HCT116 (cell line): ENCODE data around the gene FGFRL1. TPM values are rescaled to one million over a fixed set of nuclear protein-coding genes. Genes with fewer than 3 reads are reported as not detected.

Experiments
- ATAC-seq: fragments of 200-7000 bp; cut with Tn5 transposase; 2 replicates; pipeline ENCODE4 v1.9.1; 2020; ENCODE audit warnings: mild to moderate bottlenecking, moderate library complexity
- BruUV-seq: library from RNA; stranded (reverse); fragments of 400-500 nt; replicated peaks from 2 replicates; lab custom pipeline; 2021; lab: Mats Ljungman, UMichigan
- CTCF ChIA-PET: fragments of 300-600 bp; sonication (Branson Sonifier 250); formaldehyde crosslinking; loops from one replicate; lab custom pipeline; 2021; ENCODE audit warnings: antibody characterized with exemption; lab: Charles Lee
- POLR2A ChIA-PET: fragments of 300-600, 350-600 bp; sonication (Branson Sonifier 250); formaldehyde crosslinking; loops from one replicate; lab custom pipeline; 2021; ENCODE audit warnings: antibody characterized with exemption; lab: Charles Lee
- RAD21 ChIA-PET, 2 experiments: fragments of 300-600 bp; sonication (Branson Sonifier 250); formaldehyde crosslinking; loops; one replicate each; lab custom pipeline; 2023; ENCODE audit warnings: low total read pairs in 2 of 2; ENCODE audit not compliant: uncharacterized antibody in 2 of 2, unreplicated experiment in 2 of 2, low non-redundant PET in 1 of 2; lab: Charles Lee
- DNase-seq: peaks from one replicate; pipeline ENCODE4 v3.0.0-alpha.2; 2010; ENCODE audit warnings: low read depth, low spot score
- H2AFZ ChIP-seq: fragments of 200-600 bp; shearing (Covaris generic), sonication (generic); 2 replicates; pipeline ENCODE4 v1.6.1; 2017; ENCODE audit warnings: low read depth, mixed run types, mixed read lengths, antibody characterized with exemption, low read length; ENCODE audit not compliant: poor library complexity, severe bottlenecking
- H3K27ac ChIP-seq: 2 replicates; pipeline ENCODE4 v1.5.1; 2012; ENCODE audit warnings: low read depth, low read length
- H3K27me3 ChIP-seq: fragments of 200-600 bp; sonication (generic); 2 replicates; pipeline ENCODE4 v1.6.1; 2016; ENCODE audit warnings: mixed run types, low read length, mixed read lengths; ENCODE audit not compliant: insufficient read depth
- H3K36me3 ChIP-seq, 2 experiments: fragments of 200-500 bp in 1 of 2; fragments of 200-600 bp in 1 of 2; sonication (Bioruptor generic) in 1 of 2; sonication (generic) in 1 of 2; 2 replicates each; pipeline versions ENCODE4 v1.5.1 to v1.6.1; 2014 to 2016; ENCODE audit warnings: low read length in 2 of 2, inconsistent platforms in 1 of 2, mixed read lengths in 1 of 2, mixed run types in 1 of 2; ENCODE audit not compliant: insufficient read depth in 2 of 2, control insufficient read depth in 1 of 2
- H3K4me1 ChIP-seq, 2 experiments: fragments of 200-600 bp in 1 of 2; sonication (generic) in 1 of 2; 2 replicates each; pipeline versions ENCODE4 v1.5.1 to v1.6.1; 2012 to 2017; ENCODE audit warnings: low read length in 2 of 2, inconsistent platforms in 1 of 2, mild to moderate bottlenecking in 1 of 2, mixed read lengths in 1 of 2, mixed run types in 1 of 2, moderate library complexity in 1 of 2; ENCODE audit not compliant: insufficient read depth in 2 of 2, control insufficient read depth in 1 of 2
- H3K4me2 ChIP-seq: fragments of 200-600 bp; sonication (generic); 2 replicates; pipeline ENCODE4 v1.6.1; 2017; ENCODE audit warnings: mixed run types, low read length, mixed read lengths
- H3K4me3 ChIP-seq, 2 experiments: fragments of 200-600 bp in 1 of 2; sonication (generic) in 1 of 2; replicated peaks in 1 of 2; 2 replicates each; pipeline ENCODE4 v1.5.1; 2011 to 2016; ENCODE audit warnings: low read length in 2 of 2, control low read depth in 1 of 2, low read depth in 1 of 2, mild to moderate bottlenecking in 1 of 2, mixed read lengths in 1 of 2, mixed run types in 1 of 2
- H3K79me2 ChIP-seq: fragments of 200-600 bp; sonication (generic); 2 replicates; pipeline ENCODE4 v1.6.1; 2017; ENCODE audit warnings: mild to moderate bottlenecking, mixed run types, low read length, moderate library complexity, mixed read lengths; ENCODE audit not compliant: insufficient read depth
- H3K9ac ChIP-seq: fragments of 200-600 bp; sonication (generic); 2 replicates; pipeline ENCODE4 v1.6.1; 2016; ENCODE audit warnings: low read length, mixed read lengths
- H3K9me2 ChIP-seq: fragments of 200-600 bp; sonication (generic), shearing (Covaris generic); 2 replicates; pipeline ENCODE4 v1.6.1; 2017; ENCODE audit warnings: mixed run types, mild to moderate bottlenecking, moderate library complexity; ENCODE audit not compliant: insufficient read depth
- H3K9me3 ChIP-seq, 2 experiments: fragments of 200-500 bp in 1 of 2; fragments of 200-600 bp in 1 of 2; sonication (Bioruptor generic) in 1 of 2; sonication (generic) in 1 of 2; 2 replicates each; pipeline ENCODE4 v1.6.1; 2014 to 2017; ENCODE audit warnings: low read length in 2 of 2, mixed read lengths in 2 of 2, inconsistent platforms in 1 of 2, low read depth in 1 of 2, mild to moderate bottlenecking in 1 of 2, mixed run types in 1 of 2, moderate library complexity in 1 of 2; ENCODE audit not compliant: control insufficient read depth in 1 of 2, insufficient read depth in 1 of 2
- H4K20me1 ChIP-seq: fragments of 200-600 bp; sonication (generic), shearing (Covaris generic); 2 replicates; pipeline ENCODE4 v1.6.1; 2017; ENCODE audit warnings: mixed run types, mild to moderate bottlenecking, moderate library complexity; ENCODE audit not compliant: insufficient read depth
- ATF3 ChIP-seq: IDR thresholded peaks from 2 replicates; pipeline ENCODE4 v1.6.1; 2012
- CBX3 ChIP-seq: IDR thresholded peaks from 2 replicates; pipeline ENCODE4 v1.6.1; 2012; ENCODE audit warnings: low read depth
- CEBPB ChIP-seq: IDR thresholded peaks from 2 replicates; pipeline ENCODE4 v1.6.1; 2012; ENCODE audit warnings: low read depth
- EGR1 ChIP-seq: IDR thresholded peaks from 2 replicates; pipeline ENCODE4 v1.6.1; 2012; ENCODE audit warnings: low read depth
- ELF1 ChIP-seq: IDR thresholded peaks from 2 replicates; pipeline ENCODE4 v1.6.1; 2012; ENCODE audit warnings: low read depth, borderline replicate concordance
- EZH2 ChIP-seq: fragments of 200-600 bp; sonication (generic); IDR thresholded peaks from 2 replicates; pipeline ENCODE4 v1.6.1; 2017; ENCODE audit warnings: antibody characterized with exemption, mixed run types
- EZH2phosphoT487 ChIP-seq: fragments of 200-600 bp; IDR thresholded peaks from 2 replicates; pipeline ENCODE4 v1.6.1; 2018; ENCODE audit warnings: antibody characterized with exemption, borderline replicate concordance
- FOSL1 ChIP-seq: IDR thresholded peaks from 2 replicates; pipeline ENCODE4 v1.6.1; 2012; ENCODE audit warnings: low read depth
- POLR2A ChIP-seq: IDR thresholded peaks from 2 replicates; pipeline ENCODE4 v1.7.0; 2011; ENCODE audit warnings: borderline replicate concordance; ENCODE audit not compliant: insufficient read depth, insufficient read length; ENCODE audit errors: extremely low read depth
- POLR2AphosphoS5 ChIP-seq: IDR thresholded peaks from 2 replicates; pipeline ENCODE4 v1.6.1; 2011; ENCODE audit warnings: mild to moderate bottlenecking, low read depth, low read length, moderate library complexity
- RAD21 ChIP-seq: IDR thresholded peaks from 2 replicates; pipeline ENCODE4 v1.6.1; 2012; ENCODE audit warnings: low read depth, mild to moderate bottlenecking
- SIN3A ChIP-seq: IDR thresholded peaks from 2 replicates; pipeline ENCODE4 v1.6.1; 2012; ENCODE audit warnings: low read depth
- SP1 ChIP-seq: IDR thresholded peaks from 2 replicates; pipeline ENCODE4 v1.6.1; 2012; ENCODE audit warnings: low read depth
- SRF ChIP-seq: IDR thresholded peaks from 2 replicates; pipeline ENCODE4 v1.6.1; 2012; ENCODE audit warnings: low read depth
- YY1 ChIP-seq: IDR thresholded peaks from 2 replicates; pipeline ENCODE4 v1.6.1; 2011; ENCODE audit warnings: low read length, low read depth, moderate library complexity, mild to moderate bottlenecking; ENCODE audit not compliant: insufficient replicate concordance; ENCODE audit errors: extremely low read depth
- ZFX ChIP-seq: fragments of 450-650 bp; IDR thresholded peaks from 2 replicates; pipeline ENCODE4 v1.6.1; 2017
- ZNF274 ChIP-seq: fragments of 200-500 bp; sonication (Bioruptor generic); IDR thresholded peaks from 2 replicates; pipeline ENCODE4 v1.6.1; 2014; ENCODE audit warnings: mild to moderate bottlenecking, low read depth, low read length, inconsistent platforms
- intact Hi-C: fragments of 100-400 bp; cut with micrococcal nuclease; formaldehyde crosslinking; loops from 2 replicates; pipeline ENCODE4 v1.10.0; 2022
- total RNA-seq: library from RNA; stranded (reverse); gene quantifications from one replicate; pipeline ENCODE4 v1.2.1, GENCODE V29; 2021; ENCODE audit not compliant: unreplicated experiment
- TF ChIP-seq, protein P1 (sequence below), 3 experiments: fragments of 200-600 bp in 1 of 3; sonication (generic) in 1 of 3; IDR thresholded peaks in 2 of 3; conservative IDR thresholded peaks in 1 of 3; 2 replicates each; pipeline ENCODE4 v1.5.1; 2012 to 2017; ENCODE audit warnings: low read depth in 2 of 3, low read length in 2 of 3, antibody characterized with exemption in 1 of 3, borderline replicate concordance in 1 of 3, control low read depth in 1 of 3, mild to moderate bottlenecking in 1 of 3, mixed read lengths in 1 of 3, mixed run types in 1 of 3, moderate library complexity in 1 of 3; ENCODE audit not compliant: insufficient read depth in 1 of 3
- TF ChIP-seq, protein P2 (sequence below): IDR thresholded peaks from 2 replicates; pipeline ENCODE4 v1.6.1; 2012; ENCODE audit warnings: low read depth
- TF ChIP-seq, protein P3 (sequence below): IDR thresholded peaks from 2 replicates; pipeline ENCODE4 v1.6.1; 2012

Gene FGFRL1
- total RNA-seq, 1 experiment from 2014 or later: 91.1 TPM

DNA sequence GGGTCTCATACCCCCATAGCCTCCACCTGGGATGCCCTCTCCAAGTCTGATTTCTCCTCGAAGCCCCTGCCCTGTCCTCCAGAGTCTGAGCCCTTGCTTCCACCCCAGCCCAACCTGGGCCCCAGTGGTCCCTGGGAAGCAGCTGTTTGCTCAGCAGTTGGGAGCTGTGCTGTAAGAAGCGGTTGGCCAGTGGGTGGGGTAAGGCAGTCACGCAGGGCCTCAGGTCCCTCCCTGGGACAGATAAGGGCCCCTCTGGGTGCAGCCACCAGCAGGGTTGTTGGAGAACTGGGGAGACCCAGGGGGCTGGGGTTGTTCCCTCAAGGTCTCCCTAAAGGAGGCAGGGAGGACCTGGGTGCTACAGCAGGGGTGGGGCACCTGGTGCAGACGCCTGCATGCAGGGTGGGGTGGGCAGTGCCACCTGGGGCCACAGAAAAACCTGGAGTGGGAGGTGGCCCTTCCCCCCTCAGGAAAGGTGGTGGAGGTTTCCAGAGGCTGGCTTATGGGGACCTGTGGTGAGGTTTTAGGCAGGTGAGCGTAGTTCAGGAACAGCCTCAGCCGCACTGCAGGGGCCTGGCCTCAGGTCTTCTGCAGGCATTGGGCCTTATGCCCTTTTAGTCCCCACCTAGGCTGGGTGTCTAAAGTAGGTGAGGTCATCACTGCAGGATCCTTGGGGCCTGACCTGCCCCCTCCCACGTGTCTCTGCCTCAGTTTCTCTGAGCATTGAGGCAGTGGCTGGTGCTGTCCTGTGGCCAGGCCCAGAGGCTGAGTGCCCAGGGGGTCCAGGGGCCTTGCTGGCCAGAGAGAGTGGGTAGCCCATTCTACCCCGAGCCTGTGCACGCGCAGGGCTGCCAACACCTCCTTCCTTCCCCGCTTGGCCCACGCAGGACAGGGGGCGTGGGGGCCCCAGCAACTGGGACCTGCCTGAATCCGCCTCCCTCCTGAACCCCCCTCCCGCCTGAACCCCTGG, 15.1 kb upstream of the FGFRL1 start (continued):
- TF ChIP-seq CBX3 (no peak), YY1 (no peak), FOSL1 (no peak), RAD21 (no peak), ELF1 (no peak), CEBPB (no peak), SIN3A (no peak), ZNF274 (no peak)
- TF ChIP-seq, protein P1, sequence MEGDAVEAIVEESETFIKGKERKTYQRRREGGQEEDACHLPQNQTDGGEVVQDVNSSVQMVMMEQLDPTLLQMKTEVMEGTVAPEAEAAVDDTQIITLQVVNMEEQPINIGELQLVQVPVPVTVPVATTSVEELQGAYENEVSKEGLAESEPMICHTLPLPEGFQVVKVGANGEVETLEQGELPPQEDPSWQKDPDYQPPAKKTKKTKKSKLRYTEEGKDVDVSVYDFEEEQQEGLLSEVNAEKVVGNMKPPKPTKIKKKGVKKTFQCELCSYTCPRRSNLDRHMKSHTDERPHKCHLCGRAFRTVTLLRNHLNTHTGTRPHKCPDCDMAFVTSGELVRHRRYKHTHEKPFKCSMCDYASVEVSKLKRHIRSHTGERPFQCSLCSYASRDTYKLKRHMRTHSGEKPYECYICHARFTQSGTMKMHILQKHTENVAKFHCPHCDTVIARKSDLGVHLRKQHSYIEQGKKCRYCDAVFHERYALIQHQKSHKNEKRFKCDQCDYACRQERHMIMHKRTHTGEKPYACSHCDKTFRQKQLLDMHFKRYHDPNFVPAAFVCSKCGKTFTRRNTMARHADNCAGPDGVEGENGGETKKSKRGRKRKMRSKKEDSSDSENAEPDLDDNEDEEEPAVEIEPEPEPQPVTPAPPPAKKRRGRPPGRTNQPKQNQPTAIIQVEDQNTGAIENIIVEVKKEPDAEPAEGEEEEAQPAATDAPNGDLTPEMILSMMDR (IDR thresholded peaks at IDR 0.05 in 2 of 3, conservative IDR thresholded peaks at IDR 0.05 in 1 of 3; ENCODE audit: borderline replicate concordance in 1 of 3, insufficient read depth in 1 of 3, low read depth in 2 of 3, low read length in 2 of 3): no peak

DNA sequence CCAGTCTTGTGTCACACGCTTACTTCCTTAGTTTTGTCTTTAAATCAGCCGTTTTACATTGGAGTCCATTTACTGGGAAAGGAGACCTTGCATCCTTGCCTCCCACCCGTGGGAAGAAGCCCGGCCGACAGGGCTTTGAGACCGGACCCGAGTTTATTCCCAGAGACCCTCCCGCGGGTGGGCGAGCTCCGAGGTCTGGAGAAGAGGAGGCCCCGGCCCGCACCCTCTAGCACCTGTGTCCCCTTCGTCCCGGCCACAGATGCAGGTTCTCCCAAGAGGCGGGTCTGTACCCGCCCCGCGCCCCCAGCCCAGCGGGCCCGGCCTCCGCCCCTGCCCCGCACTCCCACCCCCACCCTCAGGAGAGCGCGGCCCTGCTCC, 14.4 kb upstream of the FGFRL1 start:
- H3K36me3 ChIP-seq: no peaks in the 10 kb centered on the region
- DNase-seq (no peak), ATAC-seq (no peak)
- no peaks in the 10 kb centered on the region for H3K27me3 ChIP-seq
- CTCF ChIA-PET: no interaction called here
- H3K9ac ChIP-seq: no peak overlapping the region
- no peaks in the 10 kb centered on the region for H4K20me1 ChIP-seq
- POLR2A ChIA-PET: no interaction called here
- H3K4me2 ChIP-seq: no peak overlapping the region
- TF ChIP-seq CBX3: no peak
- TF ChIP-seq, protein P2, sequence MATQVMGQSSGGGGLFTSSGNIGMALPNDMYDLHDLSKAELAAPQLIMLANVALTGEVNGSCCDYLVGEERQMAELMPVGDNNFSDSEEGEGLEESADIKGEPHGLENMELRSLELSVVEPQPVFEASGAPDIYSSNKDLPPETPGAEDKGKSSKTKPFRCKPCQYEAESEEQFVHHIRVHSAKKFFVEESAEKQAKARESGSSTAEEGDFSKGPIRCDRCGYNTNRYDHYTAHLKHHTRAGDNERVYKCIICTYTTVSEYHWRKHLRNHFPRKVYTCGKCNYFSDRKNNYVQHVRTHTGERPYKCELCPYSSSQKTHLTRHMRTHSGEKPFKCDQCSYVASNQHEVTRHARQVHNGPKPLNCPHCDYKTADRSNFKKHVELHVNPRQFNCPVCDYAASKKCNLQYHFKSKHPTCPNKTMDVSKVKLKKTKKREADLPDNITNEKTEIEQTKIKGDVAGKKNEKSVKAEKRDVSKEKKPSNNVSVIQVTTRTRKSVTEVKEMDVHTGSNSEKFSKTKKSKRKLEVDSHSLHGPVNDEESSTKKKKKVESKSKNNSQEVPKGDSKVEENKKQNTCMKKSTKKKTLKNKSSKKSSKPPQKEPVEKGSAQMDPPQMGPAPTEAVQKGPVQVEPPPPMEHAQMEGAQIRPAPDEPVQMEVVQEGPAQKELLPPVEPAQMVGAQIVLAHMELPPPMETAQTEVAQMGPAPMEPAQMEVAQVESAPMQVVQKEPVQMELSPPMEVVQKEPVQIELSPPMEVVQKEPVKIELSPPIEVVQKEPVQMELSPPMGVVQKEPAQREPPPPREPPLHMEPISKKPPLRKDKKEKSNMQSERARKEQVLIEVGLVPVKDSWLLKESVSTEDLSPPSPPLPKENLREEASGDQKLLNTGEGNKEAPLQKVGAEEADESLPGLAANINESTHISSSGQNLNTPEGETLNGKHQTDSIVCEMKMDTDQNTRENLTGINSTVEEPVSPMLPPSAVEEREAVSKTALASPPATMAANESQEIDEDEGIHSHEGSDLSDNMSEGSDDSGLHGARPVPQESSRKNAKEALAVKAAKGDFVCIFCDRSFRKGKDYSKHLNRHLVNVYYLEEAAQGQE: no peak
- no peak for TF ChIP-seq CEBPB
- TF ChIP-seq SIN3A: no peak
- TF ChIP-seq EZH2: no peak
- no peak for TF ChIP-seq RAD21
- TF ChIP-seq FOSL1: no peak
- no peak for TF ChIP-seq ZNF274
- TF ChIP-seq SRF: no peak
- no peak for TF ChIP-seq ZFX
- no peak for TF ChIP-seq EGR1
- no peak for TF ChIP-seq ATF3
- TF ChIP-seq, protein P3, sequence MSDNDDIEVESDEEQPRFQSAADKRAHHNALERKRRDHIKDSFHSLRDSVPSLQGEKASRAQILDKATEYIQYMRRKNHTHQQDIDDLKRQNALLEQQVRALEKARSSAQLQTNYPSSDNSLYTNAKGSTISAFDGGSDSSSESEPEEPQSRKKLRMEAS: no peak
- TF ChIP-seq YY1: no peak
- no peak for TF ChIP-seq POLR2A
- no peak for TF ChIP-seq EZH2phosphoT487
- no peak for TF ChIP-seq POLR2AphosphoS5
- TF ChIP-seq SP1: no peak
- no peaks in the 10 kb centered on the region for H3K9me2 ChIP-seq
- intact Hi-C loops: no loop called here
- peaks cover 14 to 21% of the 10 kb centered on the region in 2 experiments for H3K4me1 ChIP-seq
- no peaks in the 10 kb centered on the region for H3K9me3 ChIP-seq
- no peak overlapping the region for H3K27ac ChIP-seq
- no peak overlapping the region for H3K4me3 ChIP-seq
- no TSS peak for BruUV-seq
- H3K79me2 ChIP-seq: no peaks in the 10 kb centered on the region
- RAD21 ChIA-PET: no interaction called here
- H2AFZ ChIP-seq: no peak overlapping the region
